OCI-LY1 (cell line): ENCODE data around the gene DGKB.
A peak's percentile ranks its signal among the peaks of the same experiment; 100 is the strongest.

Source experiments
- H2AFZ ChIP-seq: fragments of 200-600 bp; sonication (generic), shearing (Covaris generic); 2 replicates; pipeline ENCODE4 v1.6.0; 2014; ENCODE audit warnings: antibody characterized with exemption, mild to moderate bottlenecking, low read length
- H3F3A ChIP-seq: fragments of 200-600 bp; sonication (generic), shearing (Covaris generic); 2 replicates; pipeline ENCODE4 v1.6.0; 2014; ENCODE audit warnings: mild to moderate bottlenecking, antibody characterized with exemption, low read length, moderate library complexity; ENCODE audit not compliant: insufficient read depth
- H3K27ac ChIP-seq: fragments of 200-600 bp; sonication (generic); 2 replicates; pipeline ENCODE4 v1.5.1; 2014; ENCODE audit warnings: low read length, mixed run types, mild to moderate bottlenecking, low read depth; ENCODE audit not compliant: poor library complexity, severe bottlenecking
- H3K27me3 ChIP-seq: fragments of 200-600 bp; sonication (generic); 2 replicates; pipeline ENCODE4 v1.6.0; 2014; ENCODE audit warnings: antibody characterized with exemption, mild to moderate bottlenecking, low read length, moderate library complexity; ENCODE audit not compliant: insufficient read depth
- H3K36me3 ChIP-seq: fragments of 200-600 bp; sonication (generic); 2 replicates; pipeline ENCODE4 v1.6.1; 2014; ENCODE audit warnings: mild to moderate bottlenecking, antibody characterized with exemption, low read length, moderate library complexity, mixed read lengths; ENCODE audit not compliant: insufficient read depth
- H3K4me1 ChIP-seq: fragments of 200-600 bp; sonication (generic); 2 replicates; pipeline ENCODE4 v1.5.1; 2014; ENCODE audit warnings: mild to moderate bottlenecking, low read length, moderate library complexity; ENCODE audit not compliant: insufficient read depth, severe bottlenecking
- H3K4me2 ChIP-seq: fragments of 200-600 bp; sonication (generic), shearing (Covaris generic); 2 replicates; pipeline ENCODE4 v1.6.1; 2014; ENCODE audit warnings: low read length
- H3K4me3 ChIP-seq: fragments of 200-600 bp; sonication (generic); 2 replicates; pipeline ENCODE4 v1.5.1; 2014; ENCODE audit warnings: low read length, low read depth, mild to moderate bottlenecking, mixed read lengths; ENCODE audit not compliant: poor library complexity, severe bottlenecking
- H3K79me2 ChIP-seq: fragments of 200-600 bp; shearing (Covaris generic); 2 replicates; pipeline ENCODE4 v1.6.1; 2016; ENCODE audit warnings: mixed run types, low read length, mixed read lengths; ENCODE audit not compliant: insufficient read depth
- H3K9ac ChIP-seq: fragments of 200-600 bp; sonication (generic), shearing (Covaris generic); 2 replicates; pipeline ENCODE4 v1.6.1; 2014; ENCODE audit warnings: mild to moderate bottlenecking, low read length, mixed read lengths
- H3K9me2 ChIP-seq: fragments of 200-600 bp; sonication (generic), shearing (Covaris generic); 2 replicates; pipeline ENCODE4 v1.6.1; 2014; ENCODE audit warnings: low read depth, mild to moderate bottlenecking, low read length, mixed read lengths
- H3K9me3 ChIP-seq: fragments of 200-600 bp; shearing (Covaris generic); 2 replicates; pipeline ENCODE4 v1.6.1; 2014; ENCODE audit warnings: low read length, mixed read lengths
- H4K20me1 ChIP-seq: fragments of 200-600 bp; sonication (generic), shearing (Covaris generic); 2 replicates; pipeline ENCODE4 v1.6.0; 2016; ENCODE audit warnings: mild to moderate bottlenecking, low read length; ENCODE audit not compliant: insufficient read depth
- CTCF ChIP-seq: fragments of 200-600 bp; sonication (generic), shearing (Covaris generic); IDR thresholded peaks from 2 replicates; pipeline ENCODE4 v1.5.1; 2017; ENCODE audit warnings: mild to moderate bottlenecking, antibody characterized with exemption, low read length, moderate library complexity, mixed read lengths
- EZH2 ChIP-seq: fragments of 200-600 bp; sonication (generic), shearing (Covaris generic); IDR thresholded peaks from 2 replicates; pipeline ENCODE4 v1.8.0; 2017; ENCODE audit warnings: borderline replicate concordance, mixed run types, mild to moderate bottlenecking, antibody characterized with exemption, low read length, moderate library complexity, mixed read lengths

The DGKB gene

GRCh38 chr7:14626076-14626475, 276.5 kb downstream of the DGKB start:
- Histone ChIP-seq H3K9me3 (no peaks in the 10 kb centered on the region), H3K4me1 (peaks cover 26% of the 10 kb centered on the region), H4K20me1 (no peaks in the 10 kb centered on the region), H3F3A (no peaks in the 10 kb centered on the region), H3K4me2 (0 out of 2 replicates have a peak overlapping the region, but pooled peaks have one; percentile 3), H3K79me2 (no peaks in the 10 kb centered on the region), H3K36me3 (no peaks in the 10 kb centered on the region), H3K27ac (no peak overlapping the region), H2AFZ (0 out of 2 replicates have a peak overlapping the region, but pooled peaks have one; percentile 25), H3K4me3 (no peak overlapping the region), H3K27me3 (no peaks in the 10 kb centered on the region), H3K9me2 (no peaks in the 10 kb centered on the region), H3K9ac (no peak overlapping the region)
- TF ChIP-seq CTCF = no peak
- TF ChIP-seq EZH2 = no peak

- Histone ChIP-seq H3K9me3 (no peaks in the 10 kb centered on the region), H3K79me2 (no peaks in the 10 kb centered on the region)
These were observed 280.0 kb downstream of the DGKB start for GRCh38 chr7:14622559-14622958.

GRCh38 chr7:14606101-14606500, 296.4 kb downstream of the DGKB start:
- Histone ChIP-seq H3K9me3 (no peaks in the 10 kb centered on the region), H3K9me2 (no peaks in the 10 kb centered on the region), H3K79me2 (no peaks in the 10 kb centered on the region), H3K4me3 (no peak overlapping the region), H4K20me1 (no peaks in the 10 kb centered on the region), H3K36me3 (no peaks in the 10 kb centered on the region), H3K27me3 (no peaks in the 10 kb centered on the region), H3K4me1 (no peaks in the 10 kb centered on the region), H2AFZ (no peak overlapping the region), H3K9ac (no peak overlapping the region), H3K4me2 (no peak overlapping the region), H3F3A (no peaks in the 10 kb centered on the region), H3K27ac (no peak overlapping the region)
- TF ChIP-seq CTCF = no peak
- TF ChIP-seq EZH2 = no peak

More at GRCh38 chr7:14622559-14622958, 280.0 kb downstream of the DGKB start:
- no peaks in the 10 kb centered on the region for H3F3A ChIP-seq
- no peak overlapping the region for H3K4me2 ChIP-seq
- H3K27me3 ChIP-seq = no peaks in the 10 kb centered on the region
- no peak for TF ChIP-seq EZH2
- TF ChIP-seq CTCF = no peak
- H3K9me2 ChIP-seq = no peaks in the 10 kb centered on the region
- no peaks in the 10 kb centered on the region for H3K36me3 ChIP-seq
- no peak overlapping the region for H3K27ac ChIP-seq
- no peaks in the 10 kb centered on the region for H3K4me1 ChIP-seq
- no peak overlapping the region for H3K4me3 ChIP-seq
- no peak overlapping the region for H3K9ac ChIP-seq
- H2AFZ ChIP-seq = no peak overlapping the region
- no peaks in the 10 kb centered on the region for H4K20me1 ChIP-seq
